Measurements from ENCODE around the gene TAF11. TPM values are rescaled to one million over a fixed set of nuclear protein-coding genes. Genes with fewer than 3 reads are reported as not detected.

Gene TAF11
- total RNA-seq, 1 donor from 2014 or later, result 18.1 TPM

- no peaks in the 10 kb centered on the region for H3K4me1 ChIP-seq
- ATAC-seq (no peak), DNase-seq (no peak)
- TF ChIP-seq, protein P1, sequence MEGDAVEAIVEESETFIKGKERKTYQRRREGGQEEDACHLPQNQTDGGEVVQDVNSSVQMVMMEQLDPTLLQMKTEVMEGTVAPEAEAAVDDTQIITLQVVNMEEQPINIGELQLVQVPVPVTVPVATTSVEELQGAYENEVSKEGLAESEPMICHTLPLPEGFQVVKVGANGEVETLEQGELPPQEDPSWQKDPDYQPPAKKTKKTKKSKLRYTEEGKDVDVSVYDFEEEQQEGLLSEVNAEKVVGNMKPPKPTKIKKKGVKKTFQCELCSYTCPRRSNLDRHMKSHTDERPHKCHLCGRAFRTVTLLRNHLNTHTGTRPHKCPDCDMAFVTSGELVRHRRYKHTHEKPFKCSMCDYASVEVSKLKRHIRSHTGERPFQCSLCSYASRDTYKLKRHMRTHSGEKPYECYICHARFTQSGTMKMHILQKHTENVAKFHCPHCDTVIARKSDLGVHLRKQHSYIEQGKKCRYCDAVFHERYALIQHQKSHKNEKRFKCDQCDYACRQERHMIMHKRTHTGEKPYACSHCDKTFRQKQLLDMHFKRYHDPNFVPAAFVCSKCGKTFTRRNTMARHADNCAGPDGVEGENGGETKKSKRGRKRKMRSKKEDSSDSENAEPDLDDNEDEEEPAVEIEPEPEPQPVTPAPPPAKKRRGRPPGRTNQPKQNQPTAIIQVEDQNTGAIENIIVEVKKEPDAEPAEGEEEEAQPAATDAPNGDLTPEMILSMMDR (IDR thresholded peaks at IDR 0.05), result no peak
- no peaks in the 10 kb centered on the region for H3K27me3 ChIP-seq
- H3K27ac ChIP-seq, result no peak overlapping the region
- no peaks in the 10 kb centered on the region for H3K9me3 ChIP-seq
- intact Hi-C loops (cut with DNase I), result no loop called here
- no peak overlapping the region for H3K4me3 ChIP-seq
- H3K36me3 ChIP-seq, result peaks cover 51% of the 10 kb centered on the region
Measured at GRCh38 chr6:34832942-34833341, 54.9 kb downstream of the TAF11 start.

- ATAC-seq, result no peak
- H3K9me3 ChIP-seq, result no peaks in the 10 kb centered on the region
- intact Hi-C loops (cut with DNase I), result no loop called here
Measured at GRCh38 chr6:34829137-34829536, 58.7 kb downstream of the TAF11 start.

More at GRCh38 chr6:34829137-34829536, 58.7 kb downstream of the TAF11 start:
- Histone ChIP-seq H3K4me3 (no peak overlapping the region), H3K36me3 (peaks cover 61% of the 10 kb centered on the region), H3K27ac (no peak overlapping the region), H3K27me3 (no peaks in the 10 kb centered on the region), H3K4me1 (no peaks in the 10 kb centered on the region)
- no peak for DNase-seq
- TF ChIP-seq, protein P1 (IDR thresholded peaks at IDR 0.05), result no peak

Other genes starting within 250 kb of the TAF11 start
- 101 TPM for gene ILRUN, start 191.3 kb downstream of the TAF11 start, total RNA-seq
- 53.5 TPM for gene SNRPC, start 130.5 kb downstream of the TAF11 start, total RNA-seq
- 12.9 TPM for gene BLTP3A, start 96.0 kb downstream of the TAF11 start, total RNA-seq
- 59.0 TPM for gene ANKS1A, start 1.2 kb upstream of the TAF11 start, total RNA-seq